Renal pelvis (tissue), 4 donors: ENCODE results near the gene FMO4. TPM values are rescaled to one million over a fixed set of nuclear protein-coding genes. Genes with fewer than 3 reads are reported as not detected.
"Not testable (repeated sequence)": the region's sequence is repeated elsewhere in the genome, so short reads cannot be mapped to it uniquely, and the experiment has no call there.

Experiments
- DNase-seq: peaks from one replicate; pipeline ENCODE4 v3.0.0-alpha.2; 2013
- polyA plus RNA-seq, 3 donors: library from polyadenylated mRNA; unstranded; fragments of 120-200 nt; gene quantifications; one replicate each; pipeline ENCODE4 v1.2.1, GENCODE V29; 2013; ENCODE audit not compliant: insufficient read length in 3 of 3

The FMO4 gene
- polyA plus RNA-seq, 3 donors, result 12.3 to 26.0 (median 15.1) TPM

DNA sequence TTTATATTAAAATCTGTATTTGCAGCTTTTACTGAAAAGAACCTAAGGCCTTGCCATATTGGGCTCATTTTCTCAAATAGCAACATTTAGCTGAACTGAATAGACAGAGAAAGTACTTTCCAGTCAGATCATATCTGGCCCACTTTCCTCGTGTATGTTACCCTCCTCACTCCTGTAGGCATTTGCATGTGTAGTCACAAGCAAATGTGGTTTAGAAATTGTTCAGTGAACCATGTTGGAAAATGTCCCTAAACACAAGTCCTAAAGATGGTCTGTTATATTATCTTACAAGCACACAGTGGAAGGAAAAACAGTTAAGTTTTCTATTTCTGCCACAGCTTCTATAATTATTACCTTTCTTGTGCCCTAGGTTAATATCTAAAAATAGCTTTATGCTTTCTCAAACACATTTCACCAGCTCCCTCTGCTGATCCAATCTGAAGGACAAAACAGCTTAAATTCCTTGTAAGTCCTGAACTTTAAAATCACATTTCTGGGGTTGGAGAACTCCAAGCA lies 606 bp upstream of the FMO4 start:
- no peak for DNase-seq

DNA sequence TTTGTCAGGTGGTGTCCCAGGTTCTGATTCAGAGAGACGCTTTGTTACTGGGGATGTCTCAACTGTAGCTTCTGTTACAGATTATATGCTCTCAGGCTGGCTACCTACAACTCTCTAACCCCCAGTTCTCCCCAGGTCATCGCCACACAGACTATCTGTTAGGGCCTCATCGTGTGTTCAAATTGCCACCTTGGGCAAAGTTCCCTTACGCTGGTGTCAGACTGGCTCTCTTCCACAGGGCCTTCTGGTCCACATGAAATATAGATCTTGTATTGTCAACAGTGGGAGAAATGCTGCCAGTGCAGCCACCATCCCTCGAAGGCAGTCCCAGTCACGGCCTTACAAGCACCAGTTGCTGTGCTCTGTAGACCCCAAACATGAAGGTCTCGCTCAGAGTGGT lies 15.3 kb downstream of the FMO4 start:
- no peak for DNase-seq

GRCh38 chr1:171334024-171334640 lies 20.1 kb downstream of the FMO4 start:
- no peak for DNase-seq

- no peak for DNase-seq
These were observed 22.0 kb downstream of the FMO4 start for GRCh38 chr1:171335964-171336363.

- DNase-seq, result not testable (repeated sequence)
These were observed 25.4 kb downstream of the FMO4 start for GRCh38 chr1:171339345-171339744.

DNA sequence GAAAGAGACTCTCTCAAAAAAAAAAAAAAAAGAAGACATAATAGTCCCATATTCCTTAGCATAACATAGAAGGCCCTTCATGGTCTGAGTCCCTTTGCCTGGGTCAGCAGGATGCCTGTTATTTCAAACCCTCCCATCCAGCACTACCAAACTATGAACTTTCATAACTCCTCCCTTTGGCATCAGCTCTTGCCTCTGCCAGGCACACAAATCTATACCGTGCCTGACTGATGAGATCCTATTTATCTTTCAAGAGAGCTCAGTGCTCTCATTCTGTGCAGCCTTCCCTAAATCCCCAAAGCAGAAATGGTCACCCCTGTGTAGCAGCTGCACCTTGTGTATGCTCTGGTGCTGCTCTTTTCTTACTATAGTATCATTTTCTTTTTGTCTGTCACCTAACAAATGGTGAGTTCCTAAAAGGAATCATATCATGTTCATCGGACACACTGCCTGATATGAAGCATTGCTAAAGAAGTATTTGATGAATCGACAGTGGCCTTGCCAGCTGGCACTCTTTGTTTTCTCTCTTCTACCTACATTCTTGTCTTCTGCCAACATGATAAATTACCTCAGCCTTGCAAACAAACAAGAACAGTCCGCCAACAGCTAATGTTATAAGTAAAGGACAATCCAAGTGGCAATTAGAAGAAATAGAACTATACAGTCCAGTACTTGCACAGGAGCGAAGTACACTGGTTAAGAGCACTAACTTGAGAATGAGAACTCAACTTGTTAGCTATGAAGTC lies 29.9 kb downstream of the FMO4 start:
- DNase-seq, result no peak

GRCh38 chr1:171344473-171344820 lies 30.5 kb downstream of the FMO4 start:
- peak; percentile 4 for DNase-seq

DNA sequence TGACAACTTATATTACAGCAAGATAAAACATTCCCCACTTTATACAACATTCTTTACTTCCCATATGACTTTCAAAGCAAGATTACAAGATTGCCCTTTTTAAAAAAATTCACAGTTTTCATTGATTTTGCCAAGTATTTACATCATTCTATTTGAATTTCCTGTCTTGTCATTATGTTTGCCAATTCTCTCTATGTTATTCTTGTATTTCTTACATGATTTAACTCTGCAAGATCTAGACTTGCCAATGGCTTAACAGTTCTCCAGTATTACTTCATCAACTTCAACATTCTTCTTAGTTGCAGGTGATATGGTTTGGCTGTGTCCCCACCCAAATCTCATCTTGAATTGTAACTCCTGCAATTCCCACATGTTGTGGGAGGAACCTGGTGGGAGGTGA lies 31.6 kb downstream of the FMO4 start:
- DNase-seq, result no peak

- no peak for DNase-seq
These were observed 32.9 kb downstream of the FMO4 start for GRCh38 chr1:171346881-171347280.

DNA sequence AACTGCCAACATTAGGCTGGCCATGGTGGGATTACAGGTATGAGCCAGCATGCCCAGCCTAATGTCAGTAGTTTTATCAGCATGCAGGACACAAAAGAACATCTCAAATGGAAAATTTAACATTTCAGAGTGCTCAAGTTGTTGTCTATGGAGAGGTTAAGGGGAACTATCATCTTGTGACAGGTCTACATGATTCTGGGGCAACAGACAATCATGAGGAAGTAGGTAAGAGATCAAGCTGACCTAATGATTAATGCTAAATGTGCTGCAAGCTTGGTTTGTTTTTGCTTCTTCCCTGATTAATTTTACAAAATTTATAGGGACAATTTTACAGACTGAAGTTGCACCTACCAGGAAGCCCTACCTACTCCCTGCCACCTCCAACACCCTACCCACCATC lies 36.6 kb downstream of the FMO4 start:
- no peak for DNase-seq

- DNase-seq, result no peak
These were observed 38.0 kb downstream of the FMO4 start for GRCh38 chr1:171351961-171352360.

DNA sequence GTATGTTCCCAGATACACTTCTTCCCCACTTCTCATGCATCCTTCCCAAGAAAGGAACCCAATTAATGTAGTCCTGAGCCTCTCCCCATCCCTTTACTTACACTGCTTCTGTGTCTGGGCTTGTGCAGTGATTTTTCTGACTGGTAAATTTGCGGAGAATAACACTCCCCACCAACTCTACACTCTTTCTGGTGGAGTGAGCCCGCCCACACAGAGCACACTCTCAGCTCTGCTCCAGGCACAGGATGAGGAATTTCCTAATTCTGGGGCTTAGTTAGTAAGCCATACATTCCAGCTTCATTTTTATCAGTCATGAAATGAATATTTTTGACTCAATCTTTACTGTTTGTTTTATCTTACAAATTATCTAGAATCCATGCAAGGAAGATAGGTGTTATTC lies 38.6 kb downstream of the FMO4 start:
- DNase-seq, result no peak

DNA sequence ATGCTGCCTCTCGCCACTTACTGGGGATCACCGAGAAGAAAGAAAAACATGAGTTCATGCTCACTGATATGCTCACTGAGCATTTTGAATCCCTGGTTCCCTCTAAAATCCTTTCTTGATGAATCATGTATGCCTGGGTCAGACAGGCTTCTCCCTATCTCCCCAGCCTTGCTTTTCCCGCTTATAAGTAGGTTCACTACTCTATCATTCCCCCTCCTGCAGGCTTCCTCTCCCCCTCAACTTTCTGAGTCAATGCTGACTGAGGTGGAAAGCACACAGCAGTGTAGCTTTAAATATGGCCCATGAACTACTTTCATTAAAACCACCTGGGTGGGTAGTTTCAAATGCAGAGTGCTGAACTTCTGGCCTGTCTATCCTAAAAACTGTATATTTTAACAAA lies 41.7 kb downstream of the FMO4 start:
- DNase-seq, result no peak

DNA sequence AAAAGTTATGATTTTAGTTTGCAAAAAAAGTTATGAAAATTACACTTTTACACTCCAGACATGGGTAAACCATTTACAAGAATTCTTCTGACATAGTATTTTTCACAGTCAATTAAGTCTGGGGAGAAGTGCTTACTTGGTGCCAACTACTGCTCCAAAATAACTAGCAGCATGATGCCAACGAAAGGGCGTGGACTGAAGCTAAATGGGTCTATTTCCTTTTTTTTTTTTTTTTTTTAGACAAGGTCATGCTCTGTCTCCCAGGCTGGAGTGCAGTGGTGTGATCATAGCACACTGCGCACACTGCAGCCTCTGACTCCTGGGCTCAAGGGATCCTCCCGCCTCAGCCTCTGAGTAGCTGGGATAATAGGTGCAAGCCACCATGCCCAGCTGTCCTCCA lies 43.2 kb downstream of the FMO4 start:
- no peak for DNase-seq

DNA sequence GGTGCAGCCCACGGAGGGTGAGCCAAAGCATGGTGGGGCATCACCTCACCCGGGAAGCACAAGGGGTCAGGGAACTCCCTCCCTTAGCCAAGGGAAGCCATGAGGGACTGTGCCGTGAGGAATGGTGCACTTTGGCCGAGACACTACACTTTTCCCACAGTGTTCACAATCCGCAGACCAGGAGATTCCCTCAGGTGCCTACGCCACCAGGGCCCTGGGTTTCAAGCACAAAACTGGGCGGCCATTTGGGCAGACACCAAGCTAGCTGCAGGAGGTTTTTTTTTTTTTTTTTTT lies 45.3 kb downstream of the FMO4 start:
- not testable (repeated sequence) for DNase-seq

- not testable (repeated sequence) for DNase-seq
These were observed 45.9 kb downstream of the FMO4 start for GRCh38 chr1:171359731-171360527.

DNA sequence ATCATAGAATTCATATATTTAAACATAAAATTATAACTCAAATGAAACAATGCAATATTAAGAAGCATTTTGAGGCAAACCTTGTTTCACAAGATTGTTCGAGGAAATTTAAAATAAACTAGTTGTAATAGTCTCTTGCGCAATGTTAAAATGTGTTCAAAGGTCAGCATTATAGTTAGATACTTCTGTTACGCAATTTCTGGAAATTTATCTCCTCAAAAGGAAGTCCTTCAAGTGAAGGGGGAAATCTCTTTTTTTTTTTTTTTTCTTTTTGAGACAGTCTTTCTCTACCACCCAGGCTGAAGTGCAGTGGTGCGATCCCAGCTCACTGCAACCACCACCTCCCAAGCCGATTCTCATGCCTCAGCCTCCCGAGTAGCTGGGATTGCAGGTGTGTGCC lies 52.1 kb downstream of the FMO4 start:
- no peak for DNase-seq

GRCh38 chr1:171366816-171367215 lies 52.8 kb downstream of the FMO4 start:
- peak; percentile 20 for DNase-seq

GRCh38 chr1:171367436-171367835 lies 53.5 kb downstream of the FMO4 start:
- DNase-seq, result no peak

DNA sequence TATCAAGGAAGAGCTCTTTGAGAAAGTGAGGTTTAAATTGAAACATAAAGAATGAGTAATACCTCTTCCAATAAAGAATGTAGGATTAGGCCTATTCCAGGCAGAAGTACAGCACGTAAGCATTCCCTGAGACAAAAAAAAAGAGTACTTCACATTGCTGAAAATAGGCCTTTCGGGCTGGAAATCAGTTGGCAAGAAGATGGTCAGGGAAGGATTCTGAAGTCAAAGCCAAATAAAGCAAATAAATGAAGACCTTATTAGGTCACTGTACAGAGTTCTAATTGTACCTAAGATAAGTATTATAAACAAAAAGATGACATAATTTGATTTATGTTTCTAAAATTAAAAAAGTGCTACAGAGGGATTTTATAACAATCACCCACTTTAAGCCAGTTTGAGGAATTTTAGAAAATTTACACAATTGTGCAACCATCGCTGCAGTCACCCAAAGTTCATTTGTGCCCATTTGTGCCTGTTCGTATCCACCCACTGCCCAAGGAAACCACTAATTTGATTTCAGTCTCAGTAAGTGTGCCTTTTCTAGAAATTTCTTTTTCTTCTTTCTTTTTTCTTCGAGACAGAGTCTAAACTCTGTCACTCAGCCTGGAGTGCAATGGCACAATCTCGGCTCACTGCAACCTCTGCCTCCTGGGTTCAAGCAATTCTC lies 58.6 kb downstream of the FMO4 start:
- DNase-seq, result no peak

- not testable (repeated sequence) for DNase-seq
These were observed 59.6 kb downstream of the FMO4 start for GRCh38 chr1:171373357-171374122.

- no peak for DNase-seq
These were observed 65.9 kb downstream of the FMO4 start for GRCh38 chr1:171379846-171380245.
